Loucy (cell line): Measurements from ENCODE around the gene CRYBG2.

Experiments
- H2AFZ ChIP-seq: fragments of 200-600 bp; sonication (generic); 2 replicates; pipeline ENCODE4 v1.6.0; 2016; ENCODE audit warnings: antibody characterized with exemption, mild to moderate bottlenecking, low read length, moderate library complexity
- H3F3A ChIP-seq: fragments of 200-600 bp; 2 replicates; pipeline ENCODE4 v1.6.0; 2016; ENCODE audit warnings: antibody characterized with exemption, low read depth, mild to moderate bottlenecking
- H3K27me3 ChIP-seq: fragments of 200-600 bp; sonication (generic); 2 replicates; pipeline ENCODE4 v1.6.1; 2014; ENCODE audit warnings: low read length, mild to moderate bottlenecking; ENCODE audit not compliant: insufficient read depth, poor library complexity, severe bottlenecking
- H3K36me3 ChIP-seq: fragments of 200-600 bp; sonication (generic); 2 replicates; pipeline ENCODE4 v1.6.1; 2016; ENCODE audit warnings: low read length; ENCODE audit not compliant: insufficient read depth
- H3K4me1 ChIP-seq: fragments of 200-600 bp; sonication (generic); 2 replicates; pipeline ENCODE4 v1.5.1; 2014; ENCODE audit warnings: low read length, mild to moderate bottlenecking; ENCODE audit not compliant: insufficient read depth, poor library complexity, severe bottlenecking
- H3K4me2 ChIP-seq: fragments of 200-600 bp; sonication (generic); 2 replicates; pipeline ENCODE4 v1.6.0; 2014; ENCODE audit warnings: antibody characterized with exemption, low read length, low read depth, mild to moderate bottlenecking; ENCODE audit not compliant: poor library complexity, severe bottlenecking
- H3K4me3 ChIP-seq: fragments of 200-600 bp; sonication (generic); 2 replicates; pipeline ENCODE4 v1.5.1; 2014; ENCODE audit warnings: low read length, mild to moderate bottlenecking, mixed read lengths; ENCODE audit not compliant: poor library complexity, severe bottlenecking
- H3K79me2 ChIP-seq: fragments of 200-600 bp; sonication (generic); 2 replicates; pipeline ENCODE4 v1.6.1; 2014; ENCODE audit warnings: low read length; ENCODE audit not compliant: insufficient read depth
- H3K9ac ChIP-seq: fragments of 200-600 bp; sonication (generic); 2 replicates; pipeline ENCODE4 v1.6.0; 2014; ENCODE audit warnings: mild to moderate bottlenecking, low read depth, low read length, moderate library complexity; ENCODE audit not compliant: poor library complexity, severe bottlenecking
- H3K9me2 ChIP-seq: fragments of 200-600 bp; sonication (generic); replicated peaks from 2 replicates; pipeline ENCODE4 v1.6.1; 2016; ENCODE audit warnings: low read depth, low read length, mixed read lengths
- H3K9me3 ChIP-seq: fragments of 200-600 bp; sonication (generic); 2 replicates; pipeline ENCODE4 v1.6.1; 2014; ENCODE audit warnings: mild to moderate bottlenecking, antibody characterized with exemption, low read length, low read depth; ENCODE audit not compliant: insufficient read depth
- H4K20me1 ChIP-seq: fragments of 200-600 bp; sonication (generic); 2 replicates; pipeline ENCODE4 v1.6.0; 2014; ENCODE audit warnings: antibody characterized with exemption, low read length, mild to moderate bottlenecking; ENCODE audit not compliant: insufficient read depth, poor library complexity, severe bottlenecking
- EZH2phosphoT487 ChIP-seq: fragments of 200-600 bp; IDR thresholded peaks from 2 replicates; pipeline ENCODE4 v1.6.1; 2018; ENCODE audit warnings: antibody characterized with exemption, mild to moderate bottlenecking, moderate library complexity, borderline replicate concordance
- TF ChIP-seq, protein P1 (sequence below): fragments of 200-600 bp; sonication (generic); conservative IDR thresholded peaks from 2 replicates; pipeline ENCODE4 v1.5.1; 2014; ENCODE audit warnings: mild to moderate bottlenecking, antibody characterized with exemption, low read length

CRYBG2 gene

GRCh38 chr1:26362331-26362730, 8.4 kb upstream of the CRYBG2 start:
- H3K27me3 ChIP-seq = no peaks in the 10 kb centered on the region

DNA sequence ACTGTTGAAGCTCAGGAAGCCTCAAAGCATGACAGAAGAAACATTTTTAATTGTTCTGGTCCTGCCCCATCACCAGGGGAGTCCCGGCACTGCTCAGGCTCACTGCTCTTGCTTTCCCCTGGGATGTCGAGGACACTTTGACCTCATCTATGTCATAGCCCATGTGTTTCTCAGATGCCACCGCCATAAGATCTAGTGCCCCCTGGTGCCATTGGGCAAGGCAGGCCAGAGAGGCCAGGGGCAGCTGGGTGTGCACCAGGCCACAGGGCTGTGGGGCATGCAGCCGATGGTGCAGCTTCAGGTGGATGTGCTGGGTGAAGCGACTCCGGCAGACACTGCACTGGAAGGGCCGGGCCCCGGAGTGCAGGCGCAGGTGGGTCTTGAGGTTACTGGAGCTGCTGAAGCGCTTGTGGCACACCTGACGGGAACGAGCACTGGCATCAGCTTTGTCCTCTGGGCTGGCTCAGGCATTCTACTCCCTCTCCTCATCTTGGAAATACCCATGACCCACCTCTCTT, 7.7 kb upstream of the CRYBG2 start:
- no peaks in the 10 kb centered on the region for H3K79me2 ChIP-seq
- H3K9me3 ChIP-seq = no peaks in the 10 kb centered on the region
- no peak overlapping the region for H3K4me2 ChIP-seq
- H3K36me3 ChIP-seq = no peaks in the 10 kb centered on the region
- H3K9ac ChIP-seq = no peak overlapping the region
- no peaks in the 10 kb centered on the region for H3K27me3 ChIP-seq
- no peaks in the 10 kb centered on the region for H4K20me1 ChIP-seq
- no peak for TF ChIP-seq EZH2phosphoT487
- TF ChIP-seq, protein P1, sequence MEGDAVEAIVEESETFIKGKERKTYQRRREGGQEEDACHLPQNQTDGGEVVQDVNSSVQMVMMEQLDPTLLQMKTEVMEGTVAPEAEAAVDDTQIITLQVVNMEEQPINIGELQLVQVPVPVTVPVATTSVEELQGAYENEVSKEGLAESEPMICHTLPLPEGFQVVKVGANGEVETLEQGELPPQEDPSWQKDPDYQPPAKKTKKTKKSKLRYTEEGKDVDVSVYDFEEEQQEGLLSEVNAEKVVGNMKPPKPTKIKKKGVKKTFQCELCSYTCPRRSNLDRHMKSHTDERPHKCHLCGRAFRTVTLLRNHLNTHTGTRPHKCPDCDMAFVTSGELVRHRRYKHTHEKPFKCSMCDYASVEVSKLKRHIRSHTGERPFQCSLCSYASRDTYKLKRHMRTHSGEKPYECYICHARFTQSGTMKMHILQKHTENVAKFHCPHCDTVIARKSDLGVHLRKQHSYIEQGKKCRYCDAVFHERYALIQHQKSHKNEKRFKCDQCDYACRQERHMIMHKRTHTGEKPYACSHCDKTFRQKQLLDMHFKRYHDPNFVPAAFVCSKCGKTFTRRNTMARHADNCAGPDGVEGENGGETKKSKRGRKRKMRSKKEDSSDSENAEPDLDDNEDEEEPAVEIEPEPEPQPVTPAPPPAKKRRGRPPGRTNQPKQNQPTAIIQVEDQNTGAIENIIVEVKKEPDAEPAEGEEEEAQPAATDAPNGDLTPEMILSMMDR = peak; percentile 43
- H2AFZ ChIP-seq = no peak overlapping the region
- peaks cover 29% of the 10 kb centered on the region for H3K4me1 ChIP-seq
- no peaks in the 10 kb centered on the region for H3F3A ChIP-seq
- no peak overlapping the region for H3K4me3 ChIP-seq
- no peaks in the 10 kb centered on the region for H3K9me2 ChIP-seq

More at GRCh38 chr1:26362331-26362730, 8.4 kb upstream of the CRYBG2 start:
- Histone ChIP-seq H3K36me3 (no peaks in the 10 kb centered on the region), H3K9ac (no peak overlapping the region), H3K79me2 (peaks cover 2% of the 10 kb centered on the region; the same call in 1 of the 2 replicates), H3K4me2 (no peak overlapping the region), H3F3A (no peaks in the 10 kb centered on the region), H3K4me3 (no peak overlapping the region), H4K20me1 (no peaks in the 10 kb centered on the region), H3K9me2 (no peaks in the 10 kb centered on the region), H2AFZ (no peak overlapping the region), H3K9me3 (no peaks in the 10 kb centered on the region), H3K4me1 (peaks cover 31% of the 10 kb centered on the region)
- no peak for TF ChIP-seq EZH2phosphoT487
- TF ChIP-seq, protein P1 = no peak

- H4K20me1 ChIP-seq = no peaks in the 10 kb centered on the region
- no peak overlapping the region for H3K4me3 ChIP-seq
- H3K9ac ChIP-seq = no peak overlapping the region
- no peaks in the 10 kb centered on the region for H3F3A ChIP-seq
- H3K9me2 ChIP-seq = no peaks in the 10 kb centered on the region
- H2AFZ ChIP-seq = no peak overlapping the region
- no peaks in the 10 kb centered on the region for H3K9me3 ChIP-seq
- H3K79me2 ChIP-seq = no peaks in the 10 kb centered on the region
- H3K4me1 ChIP-seq = peaks cover 29% of the 10 kb centered on the region
- H3K27me3 ChIP-seq = no peaks in the 10 kb centered on the region
- no peak for TF ChIP-seq EZH2phosphoT487
- TF ChIP-seq, protein P1 = no peak
- H3K4me2 ChIP-seq = no peak overlapping the region
- H3K36me3 ChIP-seq = no peaks in the 10 kb centered on the region
Observed at GRCh38 chr1:26360807-26361604, 7.1 kb upstream of the CRYBG2 start.
